Colonic mucosa (tissue), 4 donors: Measurements from ENCODE around the gene KRT1. TPM values are rescaled to one million over a fixed set of nuclear protein-coding genes. Genes with fewer than 3 reads are reported as not detected.

Source experiments
- DNase-seq: peaks from one replicate; pipeline ENCODE4 v3.0.0-alpha.2; 2020
- H3K27ac ChIP-seq: fragments of 200-600 bp; one replicate; pipeline ENCODE4 v1.8.0; 2021
- H3K27me3 ChIP-seq: fragments of 200-600 bp; one replicate; pipeline ENCODE4 v1.8.0; 2021
- H3K36me3 ChIP-seq: fragments of 200-600 bp; one replicate; pipeline ENCODE4 v1.8.0; 2021
- H3K4me1 ChIP-seq: fragments of 200-600 bp; one replicate; pipeline ENCODE4 v1.8.0; 2021; ENCODE audit warnings: mild to moderate bottlenecking
- H3K4me3 ChIP-seq: fragments of 200-600 bp; one replicate; pipeline ENCODE4 v1.8.0; 2021
- H3K9ac ChIP-seq, 2 donors: one replicate each; pipeline ENCODE4 v1.7.0; 2013; ENCODE audit warnings: control low read depth in 2 of 2, low read depth in 2 of 2, low read length in 2 of 2
- H3K9me3 ChIP-seq: fragments of 200-600 bp; one replicate; pipeline ENCODE4 v1.8.0; 2021
- intact Hi-C: fragments of 100-400 bp; cut with DNase I; formaldehyde crosslinking; loops from one replicate; pipeline ENCODE4 v1.14.1; 2022
- total RNA-seq, 2 donors: library from RNA; stranded (reverse); fragmentation: NEBNext Ultra II Directional in 1 of 2; extraction: Animal tissue kit (Norgen Biotek cat#: 25700) in 1 of 2; gene quantifications; one replicate each; pipeline ENCODE4 v1.2.1, GENCODE V29; 2021
- TF ChIP-seq, protein P1 (sequence below): fragments of 200-600 bp; IDR thresholded peaks from one replicate; pipeline ENCODE4 v1.8.0; 2022; ENCODE audit warnings: antibody characterized with exemption, mild to moderate bottlenecking
- donor health status: healthy.
- donor health status: DM: no; HTN: no; CAD: no.
- donor health status: DM: no; HTN: no; CAD: no.

Gene KRT1
- total RNA-seq, 2 donors from 2014 or later: 1.2 TPM; not detected in 1

DNA sequence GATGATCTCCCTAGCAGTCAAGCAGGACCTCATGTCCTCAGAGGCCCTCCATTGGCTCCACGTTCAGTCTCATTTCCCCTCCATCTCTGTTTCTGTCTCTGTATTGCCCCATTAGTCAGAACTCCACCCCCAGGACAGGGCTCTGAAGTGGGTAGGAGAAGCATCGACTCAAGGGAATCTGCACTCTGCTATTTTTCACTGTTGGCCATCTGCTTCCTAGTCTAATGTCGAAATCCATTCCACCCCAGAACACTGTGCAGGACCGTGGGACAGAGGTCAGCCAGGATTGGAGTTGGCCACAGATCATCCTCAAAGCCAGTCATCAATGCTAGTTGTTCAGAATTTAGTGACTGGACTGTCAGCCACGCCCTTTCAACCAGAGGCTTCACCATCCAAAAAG is 13.1 kb upstream of the KRT1 start:
- no peak overlapping the region for H3K27ac ChIP-seq
- TF ChIP-seq, protein P1, sequence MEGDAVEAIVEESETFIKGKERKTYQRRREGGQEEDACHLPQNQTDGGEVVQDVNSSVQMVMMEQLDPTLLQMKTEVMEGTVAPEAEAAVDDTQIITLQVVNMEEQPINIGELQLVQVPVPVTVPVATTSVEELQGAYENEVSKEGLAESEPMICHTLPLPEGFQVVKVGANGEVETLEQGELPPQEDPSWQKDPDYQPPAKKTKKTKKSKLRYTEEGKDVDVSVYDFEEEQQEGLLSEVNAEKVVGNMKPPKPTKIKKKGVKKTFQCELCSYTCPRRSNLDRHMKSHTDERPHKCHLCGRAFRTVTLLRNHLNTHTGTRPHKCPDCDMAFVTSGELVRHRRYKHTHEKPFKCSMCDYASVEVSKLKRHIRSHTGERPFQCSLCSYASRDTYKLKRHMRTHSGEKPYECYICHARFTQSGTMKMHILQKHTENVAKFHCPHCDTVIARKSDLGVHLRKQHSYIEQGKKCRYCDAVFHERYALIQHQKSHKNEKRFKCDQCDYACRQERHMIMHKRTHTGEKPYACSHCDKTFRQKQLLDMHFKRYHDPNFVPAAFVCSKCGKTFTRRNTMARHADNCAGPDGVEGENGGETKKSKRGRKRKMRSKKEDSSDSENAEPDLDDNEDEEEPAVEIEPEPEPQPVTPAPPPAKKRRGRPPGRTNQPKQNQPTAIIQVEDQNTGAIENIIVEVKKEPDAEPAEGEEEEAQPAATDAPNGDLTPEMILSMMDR: no peak
- peaks cover 3% of the 10 kb centered on the region for H3K27me3 ChIP-seq
- no peak overlapping the region for H3K9ac ChIP-seq
- H3K36me3 ChIP-seq: no peaks in the 10 kb centered on the region
- no peak overlapping the region for H3K4me3 ChIP-seq
- H3K9me3 ChIP-seq: no peaks in the 10 kb centered on the region
- H3K4me1 ChIP-seq: no peaks in the 10 kb centered on the region
- no peak for DNase-seq
- intact Hi-C loops: no loop called here

DNA sequence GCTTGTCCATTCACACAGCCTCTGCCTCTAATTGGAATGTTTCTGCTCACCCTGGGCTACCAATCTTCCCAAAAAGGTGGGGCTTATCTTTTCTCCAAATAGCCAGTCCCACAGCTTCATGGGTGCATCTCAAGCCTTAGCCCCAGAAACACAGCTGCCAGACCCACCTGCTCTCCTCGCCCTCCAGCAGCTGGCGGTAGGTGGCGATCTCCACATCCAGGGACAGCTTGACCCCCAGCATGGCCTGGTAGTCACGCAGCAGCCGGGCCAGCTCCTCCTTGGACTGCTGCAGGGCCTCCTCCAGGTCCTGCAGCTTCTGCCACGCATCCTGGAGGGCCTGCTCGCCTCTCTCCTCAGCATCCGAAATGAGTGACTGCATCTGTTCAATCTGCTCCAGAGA is 12.0 kb upstream of the KRT1 start:
- no peak overlapping the region for H3K9ac ChIP-seq
- no peak overlapping the region for H3K27ac ChIP-seq
- H3K4me3 ChIP-seq: no peak overlapping the region
- no peaks in the 10 kb centered on the region for H3K9me3 ChIP-seq
- H3K4me1 ChIP-seq: no peaks in the 10 kb centered on the region
- TF ChIP-seq, protein P1: no peak
- H3K36me3 ChIP-seq: no peaks in the 10 kb centered on the region
- intact Hi-C loops: no loop called here
- H3K27me3 ChIP-seq: peaks cover 3% of the 10 kb centered on the region
- no peak for DNase-seq

DNA sequence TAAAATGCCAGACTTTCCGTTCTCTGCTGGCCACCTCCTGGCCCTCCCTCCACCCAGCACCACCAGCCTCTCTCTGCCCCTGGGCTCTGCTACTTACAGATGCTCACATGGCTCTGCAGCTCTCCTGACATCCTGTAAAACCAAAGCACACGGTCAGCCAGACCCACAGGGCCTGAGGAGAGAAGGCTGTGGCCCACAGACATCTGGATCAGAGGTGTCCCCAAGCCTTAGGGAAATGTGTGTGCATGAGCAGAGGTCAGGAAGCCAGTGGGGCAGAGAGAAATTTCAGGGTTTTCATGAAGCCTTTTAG is 11.6 kb upstream of the KRT1 start:
- Histone ChIP-seq H3K27me3 (peaks cover 3% of the 10 kb centered on the region), H3K4me3 (no peak overlapping the region)
- DNase-seq: no peak

DNA sequence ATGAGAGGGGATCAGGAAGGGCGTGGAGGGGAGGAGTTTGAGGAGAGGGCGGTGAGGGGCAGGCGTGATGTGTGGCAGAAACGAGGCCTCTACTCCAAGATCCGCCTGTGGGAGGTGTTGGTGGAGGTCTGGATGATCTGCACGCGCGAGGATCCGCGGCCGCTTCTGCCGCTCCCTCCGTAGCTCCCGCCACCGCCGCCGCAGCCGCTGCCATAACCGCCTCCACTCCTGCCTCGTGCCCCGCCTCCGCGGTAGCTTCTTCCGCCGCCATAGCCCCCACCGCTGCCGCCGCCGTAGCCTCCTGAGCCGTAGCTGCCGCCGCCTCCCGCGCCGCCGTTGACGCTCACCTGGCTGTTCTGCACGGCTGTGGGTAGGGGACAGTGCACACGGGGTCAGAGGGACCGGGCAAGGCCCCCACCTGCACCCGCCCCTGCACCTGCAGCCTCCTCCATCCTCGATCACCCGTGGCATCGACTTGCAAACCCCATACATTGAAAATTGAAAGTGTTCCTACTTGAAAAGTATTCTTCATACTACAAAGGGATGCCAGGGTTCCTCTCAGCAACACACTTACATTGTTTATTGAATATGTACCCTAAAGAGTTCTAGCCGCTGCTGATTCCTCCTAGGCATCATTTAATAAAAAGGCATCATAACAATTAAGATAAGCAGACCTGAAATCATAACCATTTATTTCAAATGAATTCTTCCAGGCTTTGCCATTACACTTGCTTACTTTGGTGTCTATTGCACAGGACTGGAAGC is 11.1 kb upstream of the KRT1 start:
- peak overlapping the region in 1 of 2 donors; percentile 9 for H3K9ac ChIP-seq
- DNase-seq: no peak
- TF ChIP-seq, protein P1: no peak
- no peaks in the 10 kb centered on the region for H3K4me1 ChIP-seq
- H3K27me3 ChIP-seq: peaks cover 3% of the 10 kb centered on the region
- intact Hi-C loops: no loop called here
- no peak overlapping the region for H3K27ac ChIP-seq
- peak overlapping the region; percentile 19 for H3K4me3 ChIP-seq
- no peaks in the 10 kb centered on the region for H3K9me3 ChIP-seq
- no peaks in the 10 kb centered on the region for H3K36me3 ChIP-seq

More for the DNA sequence above, 11.6 kb upstream of the KRT1 start:
- no peaks in the 10 kb centered on the region for H3K36me3 ChIP-seq
- H3K9ac ChIP-seq: no peak overlapping the region
- no peaks in the 10 kb centered on the region for H3K4me1 ChIP-seq
- no peak overlapping the region for H3K27ac ChIP-seq
- intact Hi-C loops: no loop called here
- TF ChIP-seq, protein P1: no peak
- H3K9me3 ChIP-seq: no peaks in the 10 kb centered on the region

DNA sequence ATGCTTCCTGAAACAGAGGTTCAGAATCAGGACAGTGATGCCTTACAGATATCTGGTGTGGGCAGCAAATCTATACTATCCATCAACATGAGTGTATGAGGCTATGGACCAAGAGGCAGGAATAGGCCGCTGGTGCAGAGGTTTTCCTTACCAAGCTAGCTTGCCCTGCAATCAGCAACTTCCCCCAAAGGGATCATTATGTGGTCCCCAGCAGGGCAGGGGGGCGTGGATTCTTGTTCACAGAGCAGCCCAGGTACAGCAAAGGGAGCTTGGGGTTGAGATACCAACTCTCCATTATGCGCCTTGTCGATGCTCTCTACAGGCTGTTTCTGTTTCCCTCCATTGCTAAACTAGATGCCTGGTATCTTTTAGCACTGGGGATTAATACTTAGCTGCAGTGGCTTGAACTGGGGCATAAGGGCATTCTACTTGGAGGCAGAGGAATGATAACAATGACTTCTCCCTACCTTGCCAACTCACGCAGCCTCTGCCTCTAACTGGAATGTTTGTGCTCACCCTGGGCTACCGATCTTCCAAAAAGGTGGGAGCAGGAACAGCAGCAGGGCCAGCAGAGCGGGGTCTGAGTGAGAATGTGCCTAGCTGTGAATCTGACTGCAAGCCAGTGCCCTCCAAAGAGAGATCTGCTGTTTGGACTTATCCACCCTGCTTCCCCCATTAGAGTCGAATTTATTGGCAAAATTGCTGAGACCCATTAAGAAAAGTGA is 10.3 kb upstream of the KRT1 start:
- DNase-seq: no peak
- intact Hi-C loops: no loop called here
- TF ChIP-seq, protein P1: no peak
- no peaks in the 10 kb centered on the region for H3K36me3 ChIP-seq
- H3K4me3 ChIP-seq: peak overlapping the region; percentile 19
- peaks cover 3% of the 10 kb centered on the region for H3K27me3 ChIP-seq
- no peak overlapping the region for H3K27ac ChIP-seq
- H3K4me1 ChIP-seq: no peaks in the 10 kb centered on the region
- H3K9ac ChIP-seq: peak overlapping the region in 1 of 2 donors; percentile 9
- no peaks in the 10 kb centered on the region for H3K9me3 ChIP-seq
